Astrocyte of the spinal cord (primary cell): ENCODE measurements around the gene VPS13A.

ENCODE experiments used
- DNase-seq: peaks from one replicate; pipeline ENCODE4 v3.0.0; 2011; ENCODE audit warnings: low read depth, low spot score
- H3K4me3 ChIP-seq: 2 replicates; pipeline ENCODE4 v1.5.1; 2011; ENCODE audit warnings: low read depth, mild to moderate bottlenecking, low read length, moderate library complexity
- CTCF ChIP-seq: IDR thresholded peaks from 2 replicates; pipeline ENCODE4 v1.5.1; 2012; ENCODE audit warnings: low read depth, mild to moderate bottlenecking, low read length, inconsistent platforms
- in situ Hi-C: cut with HindIII; loops from 2 replicates; pipeline ENCODE4 v1.10.0; 2017; ENCODE audit warnings: low sequenced_read_pairs

The VPS13A gene

DNA sequence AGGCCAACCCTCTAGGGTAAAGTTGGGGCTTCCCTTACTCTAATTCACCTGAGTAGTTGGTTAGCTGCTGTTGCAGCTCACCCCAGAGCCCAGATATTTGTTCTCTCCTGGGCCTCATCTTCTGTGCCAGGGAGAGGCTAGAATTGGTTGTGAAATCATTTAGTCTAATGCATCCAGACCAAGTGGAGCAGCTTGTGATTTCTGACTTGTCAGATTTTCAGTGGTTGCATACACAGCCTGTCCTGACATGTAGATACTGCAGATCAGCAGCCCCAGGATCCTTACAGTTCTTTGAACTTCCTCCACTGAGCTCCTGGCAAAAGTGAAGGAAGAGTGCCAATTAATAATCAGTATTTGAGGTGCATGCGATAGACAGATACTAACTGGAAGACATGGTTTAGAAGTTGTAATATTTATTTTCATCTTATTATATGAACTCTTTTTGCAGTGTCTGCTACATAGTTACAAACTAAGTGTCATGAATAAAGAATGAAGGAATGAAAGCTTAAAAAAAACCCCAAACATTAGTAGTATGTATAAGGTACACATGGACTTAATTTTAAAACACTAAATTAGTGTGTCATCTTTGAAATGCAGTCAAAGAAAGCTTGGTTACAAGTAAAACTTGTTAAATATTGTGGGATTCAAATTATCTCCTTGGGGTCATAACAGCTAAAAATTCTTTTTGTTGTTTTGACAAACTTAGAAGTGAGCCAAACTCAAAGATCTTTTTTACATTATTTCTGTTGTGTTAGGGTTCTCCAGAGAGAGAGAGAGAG lies 128.5 kb downstream of the VPS13A start:
- no peak for DNase-seq
- no peak for TF ChIP-seq CTCF

DNA sequence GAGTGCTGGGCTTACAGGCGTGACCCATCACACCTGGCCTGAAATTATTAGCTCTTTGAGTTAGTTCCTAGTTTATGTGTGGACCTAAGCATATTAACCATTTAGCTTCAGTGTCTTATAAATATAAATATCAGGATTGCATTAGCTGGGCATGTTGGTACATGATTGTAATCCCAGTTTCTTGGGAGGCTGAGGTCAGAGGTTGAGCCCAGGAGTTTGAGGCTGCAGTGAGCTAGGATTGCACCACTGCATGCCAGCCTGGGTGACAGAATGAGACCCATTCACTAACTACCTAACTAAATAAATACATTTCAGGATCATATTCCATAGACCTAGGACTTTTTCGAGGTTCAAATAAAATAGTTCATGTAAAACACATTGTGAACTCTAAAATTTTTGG lies 129.8 kb downstream of the VPS13A start:
- in situ Hi-C loops = no loop called here
- no peak overlapping the region for H3K4me3 ChIP-seq
- DNase-seq = no peak
- TF ChIP-seq CTCF = no peak

More for the DNA sequence above, 128.5 kb downstream of the VPS13A start:
- H3K4me3 ChIP-seq = no peak overlapping the region
- in situ Hi-C loops = no loop called here

- H3K4me3 ChIP-seq = no peak overlapping the region
- in situ Hi-C loops = no loop called here
- no peak for DNase-seq
- no peak for TF ChIP-seq CTCF
Observed at GRCh38 chr9:77316058-77316457, 138.7 kb downstream of the VPS13A start.

GRCh38 chr9:77325058-77325457 lies 147.7 kb downstream of the VPS13A start:
- TF ChIP-seq CTCF = no peak
- DNase-seq = no peak
- in situ Hi-C loops = no loop called here
- H3K4me3 ChIP-seq = no peak overlapping the region

DNA sequence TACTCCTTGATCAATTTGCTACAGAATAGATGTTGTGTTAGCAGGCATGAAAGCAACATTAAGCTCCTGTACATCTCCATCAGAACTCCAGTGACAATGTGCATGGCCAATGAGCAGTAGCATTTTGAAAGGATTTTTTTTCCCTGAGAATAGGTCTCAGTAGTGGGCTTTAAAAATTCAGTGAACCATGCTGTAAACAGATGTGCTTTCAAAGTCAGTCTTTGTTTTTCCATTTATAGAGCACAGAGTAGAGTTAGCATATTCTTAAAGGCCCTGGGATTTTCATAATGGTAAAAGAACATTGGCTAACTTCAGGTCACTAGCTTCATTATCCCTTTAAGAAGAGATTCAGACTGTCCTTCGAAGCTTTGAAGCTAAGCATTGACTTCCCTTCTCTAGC lies 150.8 kb downstream of the VPS13A start:
- no peak for TF ChIP-seq CTCF
- DNase-seq = no peak
- H3K4me3 ChIP-seq = no peak overlapping the region
- in situ Hi-C loops = no loop called here

DNA sequence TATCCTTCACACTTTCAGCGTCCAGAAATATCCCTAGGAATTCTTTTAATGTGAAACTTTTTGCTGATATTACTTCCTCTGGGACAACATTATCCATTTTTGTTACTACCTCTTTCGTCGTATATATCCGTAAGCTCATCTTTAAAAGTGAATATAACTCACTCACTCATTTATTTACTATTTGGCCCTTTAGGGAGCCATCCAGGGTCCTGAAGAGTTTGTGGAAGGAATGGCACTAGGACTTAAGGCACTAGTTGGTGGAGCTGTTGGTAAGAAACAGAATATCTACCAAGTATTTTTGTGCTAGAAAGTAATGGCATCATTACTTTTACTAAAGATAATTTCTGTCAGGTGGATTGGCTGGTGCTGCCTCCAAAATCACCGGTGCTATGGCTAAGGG lies 192.7 kb downstream of the VPS13A start:
- in situ Hi-C loops = no loop called here
- no peak for DNase-seq
- TF ChIP-seq CTCF = no peak
- no peak overlapping the region for H3K4me3 ChIP-seq

- no peak for TF ChIP-seq CTCF
- in situ Hi-C loops = no loop called here
- no peak for DNase-seq
- H3K4me3 ChIP-seq = no peak overlapping the region
Observed at GRCh38 chr9:77374266-77374665, 196.9 kb downstream of the VPS13A start.
